Kidney (tissue), 14 donors: ENCODE results near the gene RAVER2. TPM values are rescaled to one million over a fixed set of nuclear protein-coding genes. Genes with fewer than 3 reads are reported as not detected.

Experiments
- DNase-seq, 5 donors: peaks; one replicate each; pipeline ENCODE4 v3.0.0-alpha.2; 2013 to 2020
- FAIRE-seq: peaks from 2 replicates; lab custom pipeline; 2012; peaks lifted over from hg19 to GRCh38; lab: Jason Lieb, UNC
- H3K27ac ChIP-seq, 2 donors: one replicate each; pipeline ENCODE4 v1.7.0; 2013; ENCODE audit warnings: low read depth in 2 of 2, low read length in 2 of 2, inconsistent platforms in 1 of 2
- H3K27me3 ChIP-seq: one replicate; pipeline ENCODE4 v1.7.1; 2013; ENCODE audit warnings: low read length, inconsistent platforms; ENCODE audit not compliant: control insufficient read depth, insufficient read depth
- H3K36me3 ChIP-seq, 3 donors: one replicate each; pipeline versions ENCODE4 v1.7.0 to v1.7.1; 2013; ENCODE audit warnings: low read length in 3 of 3, control low read depth in 1 of 3, inconsistent platforms in 1 of 3; ENCODE audit not compliant: insufficient read depth in 3 of 3, control insufficient read depth in 2 of 3
- H3K4me1 ChIP-seq, 3 donors: one replicate each; pipeline versions ENCODE4 v1.7.0 to v1.7.1; 2013; ENCODE audit warnings: low read length in 3 of 3, inconsistent platforms in 1 of 3, low read depth in 1 of 3; ENCODE audit not compliant: control insufficient read depth in 2 of 3, insufficient read depth in 2 of 3
- H3K4me3 ChIP-seq, 3 donors: one replicate each; pipeline versions ENCODE4 v1.7.0 to v1.8.1; 2013; ENCODE audit warnings: low read length in 3 of 3, control low read depth in 1 of 3, inconsistent platforms in 1 of 3
- H3K9ac ChIP-seq, 3 donors: one replicate each; pipeline versions ENCODE4 v1.7.0 to v1.7.1; 2013; ENCODE audit warnings: low read length in 3 of 3, control low read depth in 1 of 3, inconsistent platforms in 1 of 3
- H3K9me3 ChIP-seq, 3 donors: one replicate each; pipeline versions ENCODE4 v1.7.0 to v1.7.1; 2013; ENCODE audit warnings: low read length in 3 of 3, control low read depth in 1 of 3, inconsistent platforms in 1 of 3; ENCODE audit not compliant: control insufficient read depth in 2 of 3, insufficient read depth in 1 of 3
- CTCF ChIP-seq: IDR thresholded peaks from 3 replicates; pipeline ENCODE4 v1.5.1; 2012; ENCODE audit warnings: mild to moderate bottlenecking, moderate library complexity, borderline replicate concordance; ENCODE audit not compliant: insufficient read depth; ENCODE audit errors: extremely low read depth
- intact Hi-C: fragments of 100-400 bp; cut with DNase I; formaldehyde crosslinking; loops from one replicate; pipeline ENCODE4 v1.11.1; 2022
- polyA plus RNA-seq: library from polyadenylated mRNA; stranded (reverse); fragments of 350-450 nt; fragmentation: Illumina TruSeq; extraction: RNeasy Lipid Tissue Mini Kit (QIAGEN cat#74804); gene quantifications from one replicate; pipeline ENCODE4 v1.2.3, GENCODE V29; 2014; ENCODE audit warnings: low read depth, low replicate concordance; ENCODE audit not compliant: insufficient read depth
- total RNA-seq: library from RNA; stranded (reverse); fragmentation: NEBNext Ultra II Directional; extraction: Animal tissue kit (Norgen Biotek cat#: 25700); gene quantifications from one replicate; pipeline ENCODE4 v1.2.1, GENCODE V29; 2021
- donor health status: control.
- donor health status: control.
- donor health status: control.
- donor health status: control.
- donor health status: control.
- donor health status: DM: yes; HTN: yes; CAD: no.
- donor health status: Normal renal cell carcinoma (clear cell type).

The RAVER2 gene
- total and polyA plus RNA-seq, 2 donors from 2014 or later: 7.7 to 9.4 TPM

- no peak for TF ChIP-seq CTCF
- DNase-seq (no peak), FAIRE-seq (no peak)
- intact Hi-C loops: no loop called here
- H3K4me3 ChIP-seq: no peak overlapping the region
- no peaks in the 10 kb centered on the region for H3K36me3 ChIP-seq
- no peaks in the 10 kb centered on the region for H3K4me1 ChIP-seq
- no peak overlapping the region for H3K9ac ChIP-seq
- no peak overlapping the region for H3K27ac ChIP-seq
- H3K9me3 ChIP-seq: no peaks in the 10 kb centered on the region
- H3K27me3 ChIP-seq: no peaks in the 10 kb centered on the region
Measured at GRCh38 chr1:64721135-64721534, 23.7 kb upstream of the RAVER2 start.

- Histone ChIP-seq H3K27ac (no peak overlapping the region), H3K27me3 (no peaks in the 10 kb centered on the region), H3K9ac (no peak overlapping the region), H3K36me3 (no peaks in the 10 kb centered on the region), H3K4me3 (no peak overlapping the region), H3K9me3 (no peaks in the 10 kb centered on the region), H3K4me1 (no peaks in the 10 kb centered on the region)
- intact Hi-C loops: no loop called here
- no peak for TF ChIP-seq CTCF
- DNase-seq (no peak), FAIRE-seq (no peak)
Measured at GRCh38 chr1:64721576-64722145, 23.2 kb upstream of the RAVER2 start.

DNA sequence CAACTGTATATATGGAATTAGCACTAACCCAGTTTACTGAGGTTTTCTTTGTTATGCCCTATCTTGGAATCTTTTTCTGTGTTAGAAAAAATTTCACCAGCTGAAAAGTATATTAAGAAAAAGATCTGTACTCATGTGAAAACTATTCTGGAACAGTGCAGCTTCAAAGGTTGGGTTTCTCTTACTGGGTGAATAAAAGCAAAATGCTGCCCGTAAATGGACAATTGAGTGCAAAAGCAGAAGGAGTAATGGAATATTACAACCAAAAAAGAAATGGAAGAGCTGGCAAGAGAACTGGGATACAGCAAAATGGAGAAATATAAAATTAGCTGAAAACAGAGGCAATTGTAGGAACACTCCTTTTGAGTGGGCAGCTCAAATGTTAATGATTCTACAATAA lies 17.0 kb upstream of the RAVER2 start:
- Histone ChIP-seq H3K27me3 (no peaks in the 10 kb centered on the region), H3K27ac (no peak overlapping the region), H3K9ac (no peak overlapping the region), H3K4me1 (no peaks in the 10 kb centered on the region), H3K9me3 (no peaks in the 10 kb centered on the region), H3K36me3 (no peaks in the 10 kb centered on the region), H3K4me3 (no peak overlapping the region)
- intact Hi-C loops: no loop called here
- FAIRE-seq: no peak
- TF ChIP-seq CTCF: no peak
- no peak for DNase-seq
